Mesendoderm (in vitro differentiated cells): ENCODE results near the gene CD164.

Experiments used
- DNase-seq: peaks from one replicate; pipeline ENCODE4 v3.0.0; 2013
- H2AK5ac ChIP-seq: 2 replicates; pipeline ENCODE4 v1.6.1; 2013; ENCODE audit warnings: low read length, inconsistent platforms
- H2BK120ac ChIP-seq: 2 replicates; pipeline ENCODE4 v1.6.1; 2013; ENCODE audit warnings: low read depth, mild to moderate bottlenecking, low read length, moderate library complexity, mixed read lengths
- H2BK15ac ChIP-seq: replicated peaks from 2 replicates; pipeline ENCODE4 v1.6.1; 2013; ENCODE audit warnings: low read depth, mild to moderate bottlenecking, moderate library complexity
- H2BK5ac ChIP-seq: 2 replicates; pipeline ENCODE4 v1.6.1; 2013; ENCODE audit warnings: low read length, inconsistent platforms
- H3K18ac ChIP-seq: 2 replicates; pipeline ENCODE4 v1.6.1; 2013; ENCODE audit warnings: mild to moderate bottlenecking, low read length, mixed read lengths
- H3K23ac ChIP-seq: one replicate; pipeline ENCODE4 v1.6.1; 2013; ENCODE audit warnings: low read length
- H3K27ac ChIP-seq: 2 replicates; pipeline ENCODE4 v1.5.1; 2013; ENCODE audit warnings: low read depth, mild to moderate bottlenecking, inconsistent platforms, low read length, moderate library complexity
- H3K27me3 ChIP-seq: 2 replicates; pipeline ENCODE4 v1.6.1; 2013; ENCODE audit warnings: low read length, control low read depth, mild to moderate bottlenecking, inconsistent platforms; ENCODE audit not compliant: insufficient read depth, poor library complexity
- H3K36me3 ChIP-seq: 2 replicates; pipeline ENCODE4 v1.6.1; 2013; ENCODE audit warnings: low read length, inconsistent platforms; ENCODE audit not compliant: control insufficient read depth, insufficient read depth
- H3K4ac ChIP-seq: one replicate; pipeline ENCODE4 v1.6.1; 2013; ENCODE audit warnings: low read depth, mild to moderate bottlenecking, low read length, moderate library complexity
- H3K4me1 ChIP-seq: 2 replicates; pipeline ENCODE4 v1.6.1; 2013; ENCODE audit warnings: low read depth, low read length, inconsistent platforms; ENCODE audit not compliant: control insufficient read depth
- H3K4me2 ChIP-seq: 2 replicates; pipeline ENCODE4 v1.6.1; 2013; ENCODE audit warnings: low read length
- H3K4me3 ChIP-seq: 2 replicates; pipeline ENCODE4 v1.5.1; 2013; ENCODE audit warnings: mild to moderate bottlenecking, low read length
- H3K56ac ChIP-seq: one replicate; pipeline ENCODE4 v1.6.1; 2013; ENCODE audit warnings: low read length
- H3K79me1 ChIP-seq: 2 replicates; pipeline ENCODE4 v1.6.1; 2013; ENCODE audit warnings: low read length, inconsistent platforms
- H3K79me2 ChIP-seq: 2 replicates; pipeline ENCODE4 v1.6.1; 2013; ENCODE audit warnings: mild to moderate bottlenecking, low read length; ENCODE audit not compliant: control insufficient read depth, insufficient read depth
- H3K9ac ChIP-seq: 2 replicates; pipeline ENCODE4 v1.6.1; 2013; ENCODE audit warnings: low read length, inconsistent platforms
- H4K5ac ChIP-seq: one replicate; pipeline ENCODE4 v1.6.1; 2013; ENCODE audit warnings: low read length
- H4K8ac ChIP-seq: one replicate; pipeline ENCODE4 v1.6.1; 2013; ENCODE audit warnings: low read depth, mild to moderate bottlenecking, control low read depth, low read length, moderate library complexity
- WGBS: extraction: QIAGEN DNeasy Blood & Tissue Kit; methylation state at CpG from one replicate; pipeline ENCODE4 v1.1.7; 2013; ENCODE audit warnings: low lambda C conversion rate, missing lambda C conversion rate; ENCODE audit not compliant: insufficient coverage; ENCODE audit errors: extremely low coverage; 5-methylcytosine and 5-hydroxymethylcytosine counted together

CD164 gene

GRCh38 chr6:109393886-109394281 lies 11.6 kb upstream of the CD164 start:
- H2BK120ac ChIP-seq = no peak overlapping the region
- no CpG with 5 or more reads among the region's 2 CpGs for WGBS
- no peak overlapping the region for H3K56ac ChIP-seq
- H2BK15ac ChIP-seq = no peak overlapping the region
- no peak overlapping the region for H4K5ac ChIP-seq
- H3K36me3 ChIP-seq = no peaks in the 10 kb centered on the region
- no peaks in the 10 kb centered on the region for H3K79me2 ChIP-seq
- DNase-seq = no peak
- no peak overlapping the region for H3K27ac ChIP-seq
- no peak overlapping the region for H3K4me2 ChIP-seq
- H3K4me1 ChIP-seq = no peaks in the 10 kb centered on the region
- H3K18ac ChIP-seq = no peak overlapping the region
- no peak overlapping the region for H3K4me3 ChIP-seq
- no peak overlapping the region for H3K9ac ChIP-seq
- no peaks in the 10 kb centered on the region for H3K27me3 ChIP-seq
- H4K8ac ChIP-seq = no peak overlapping the region
- no peak overlapping the region for H3K4ac ChIP-seq
- no peak overlapping the region for H2AK5ac ChIP-seq
- no peak overlapping the region for H2BK5ac ChIP-seq
- H3K23ac ChIP-seq = no peak overlapping the region
- no peaks in the 10 kb centered on the region for H3K79me1 ChIP-seq

DNA sequence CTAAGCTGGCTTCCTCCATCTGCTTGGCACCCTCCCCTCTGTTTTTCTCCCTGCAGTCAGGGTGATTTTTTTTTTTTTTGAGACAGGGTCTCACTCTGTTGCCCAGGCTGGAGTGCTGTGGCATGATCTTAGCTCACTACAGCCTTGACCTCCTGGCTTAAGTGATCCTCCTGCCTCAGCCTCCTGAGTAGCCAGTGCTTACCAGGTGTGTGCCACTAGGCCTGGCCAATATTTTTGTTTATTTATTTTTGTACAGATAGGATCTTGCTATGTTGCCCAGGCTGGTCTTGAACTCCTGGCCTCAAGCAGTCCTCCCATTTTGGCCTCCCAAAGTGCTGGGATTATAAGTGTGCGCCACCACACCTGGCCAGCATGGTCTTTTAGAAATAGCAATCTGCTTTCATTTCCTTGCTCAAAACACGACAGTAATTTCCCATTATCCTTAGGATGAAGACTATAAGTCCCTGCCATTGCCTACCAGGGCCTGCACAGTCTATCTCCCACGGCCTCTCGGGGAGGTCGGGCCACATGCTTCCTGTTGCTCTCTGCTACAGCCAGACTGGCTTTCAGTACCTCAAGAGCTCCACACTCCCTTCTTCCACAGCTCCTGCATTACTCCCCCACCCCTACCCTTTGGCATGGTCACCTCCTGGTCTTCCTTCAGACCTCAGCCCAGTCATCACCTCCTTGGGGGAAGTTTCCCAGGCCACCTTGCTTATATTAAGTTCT lies 11.1 kb upstream of the CD164 start:
- H2BK5ac ChIP-seq = no peak overlapping the region
- no peak overlapping the region for H2BK15ac ChIP-seq
- H3K36me3 ChIP-seq = no peaks in the 10 kb centered on the region
- no peaks in the 10 kb centered on the region for H3K27me3 ChIP-seq
- H3K23ac ChIP-seq = no peak overlapping the region
- H3K56ac ChIP-seq = no peak overlapping the region
- no peak overlapping the region for H2AK5ac ChIP-seq
- DNase-seq = no peak
- no peak overlapping the region for H3K27ac ChIP-seq
- H4K8ac ChIP-seq = no peak overlapping the region
- no peak overlapping the region for H3K9ac ChIP-seq
- H3K79me1 ChIP-seq = no peaks in the 10 kb centered on the region
- no peak overlapping the region for H3K4me2 ChIP-seq
- no peak overlapping the region for H4K5ac ChIP-seq
- H3K18ac ChIP-seq = no peak overlapping the region
- no CpG with 5 or more reads among the region's 5 CpGs for WGBS
- H3K4me1 ChIP-seq = no peaks in the 10 kb centered on the region
- H3K4me3 ChIP-seq = no peak overlapping the region
- no peaks in the 10 kb centered on the region for H3K79me2 ChIP-seq
- H2BK120ac ChIP-seq = no peak overlapping the region
- H3K4ac ChIP-seq = no peak overlapping the region

DNA sequence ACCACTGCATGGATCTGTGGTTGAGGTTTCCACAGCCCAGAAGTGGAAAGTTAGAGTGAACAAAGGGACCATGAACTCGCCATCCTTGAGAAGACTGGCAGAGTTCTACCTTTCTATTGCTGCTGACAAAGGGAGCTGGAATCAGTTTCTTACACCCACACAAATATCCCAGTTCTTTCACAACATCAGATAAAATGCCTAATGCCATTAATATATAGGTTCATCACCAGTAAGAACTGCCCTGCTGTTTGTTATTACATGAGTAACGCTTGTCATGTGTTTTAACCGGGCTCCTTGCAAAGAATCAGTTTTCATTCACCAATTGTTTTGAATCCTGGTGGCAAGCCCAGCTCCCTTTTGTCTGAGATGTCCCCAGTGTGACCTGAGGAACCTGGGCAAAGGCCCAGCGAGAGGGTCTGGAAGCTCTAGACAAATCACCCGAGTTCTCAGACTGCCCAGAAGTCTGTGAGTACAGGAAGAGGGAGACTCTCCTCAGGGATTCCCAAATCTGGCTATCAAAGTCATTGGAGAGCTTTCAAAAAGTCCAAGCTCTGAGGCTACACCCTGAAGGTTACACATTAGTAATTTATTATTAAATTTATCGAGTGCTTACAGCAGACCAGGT lies 7.5 kb upstream of the CD164 start:
- Histone ChIP-seq H3K56ac (no peak overlapping the region), H3K23ac (no peak overlapping the region), H3K4me2 (no peak overlapping the region), H3K27ac (no peak overlapping the region), H3K79me1 (no peaks in the 10 kb centered on the region), H2BK120ac (no peak overlapping the region), H3K4ac (no peak overlapping the region), H3K36me3 (no peaks in the 10 kb centered on the region), H3K4me3 (no peak overlapping the region), H3K9ac (no peak overlapping the region), H3K79me2 (no peaks in the 10 kb centered on the region), H2BK5ac (no peak overlapping the region), H3K18ac (no peak overlapping the region), H2AK5ac (no peak overlapping the region), H3K4me1 (no peaks in the 10 kb centered on the region), H4K8ac (no peak overlapping the region), H2BK15ac (no peak overlapping the region), H4K5ac (no peak overlapping the region), H3K27me3 (no peaks in the 10 kb centered on the region)
- no peak for DNase-seq
- no CpG with 5 or more reads among the region's 6 CpGs for WGBS

- Histone ChIP-seq H2BK15ac (no peak overlapping the region), H3K27me3 (no peaks in the 10 kb centered on the region), H2BK120ac (no peak overlapping the region), H2AK5ac (no peak overlapping the region), H4K8ac (no peak overlapping the region), H3K79me1 (no peaks in the 10 kb centered on the region), H2BK5ac (no peak overlapping the region), H3K18ac (no peak overlapping the region), H3K4me2 (no peak overlapping the region), H3K4me1 (peaks cover 2% of the 10 kb centered on the region), H3K4me3 (no peak overlapping the region), H3K27ac (no peak overlapping the region), H3K36me3 (no peaks in the 10 kb centered on the region), H4K5ac (no peak overlapping the region), H3K56ac (no peak overlapping the region), H3K9ac (no peak overlapping the region), H3K23ac (no peak overlapping the region), H3K79me2 (no peaks in the 10 kb centered on the region), H3K4ac (no peak overlapping the region)
- no peak for DNase-seq
- no CpG with 5 or more reads among the region's 1 CpG for WGBS
Measured at GRCh38 chr6:109388265-109388664, 6.0 kb upstream of the CD164 start.

- peak; percentile 5 for DNase-seq
- Histone ChIP-seq H3K36me3 (no peaks in the 10 kb centered on the region), H3K9ac (peak overlapping the region; percentile 55), H2BK5ac (no peak overlapping the region), H2BK15ac (no peak overlapping the region), H3K56ac (peak overlapping the region; percentile 50), H3K4me2 (no peak overlapping the region), H2BK120ac (no peak overlapping the region), H2AK5ac (no peak overlapping the region), H3K4me3 (no peak overlapping the region), H3K4ac (peak overlapping the region; percentile 27), H3K23ac (no peak overlapping the region), H4K5ac (no peak overlapping the region), H3K18ac (no peak overlapping the region), H4K8ac (no peak overlapping the region), H3K27ac (no peak overlapping the region), H3K27me3 (no peaks in the 10 kb centered on the region), H3K79me1 (peaks cover 2% of the 10 kb centered on the region), H3K4me1 (peaks cover 2% of the 10 kb centered on the region), H3K79me2 (peaks cover 29% of the 10 kb centered on the region)
- WGBS = no CpG with 5 or more reads among the region's 5 CpGs
Measured at GRCh38 chr6:109383438-109383940, 1.2 kb upstream of the CD164 start.
